CD4-positive, alpha-beta T cell treated with Interleukin-17A for 4 hours (primary cell): ENCODE results near the gene RELN.

Experiments
- DNase-seq: peaks from one replicate; pipeline ENCODE4 v3.0.0-alpha.2; 2020; ENCODE audit warnings: mixed read lengths

Gene RELN

GRCh38 chr7:103711413-103711812 lies 278.0 kb downstream of the RELN start:
- DNase-seq = no peak

- no peak for DNase-seq
These were observed 279.2 kb downstream of the RELN start for GRCh38 chr7:103710247-103710646.

GRCh38 chr7:103706805-103707204 lies 282.7 kb downstream of the RELN start:
- DNase-seq = no peak

GRCh38 chr7:103705542-103705941 lies 283.9 kb downstream of the RELN start:
- DNase-seq = no peak

- no peak for DNase-seq
These were observed 284.8 kb downstream of the RELN start for GRCh38 chr7:103704701-103705100.

- DNase-seq = no peak
These were observed 286.5 kb downstream of the RELN start for GRCh38 chr7:103702982-103703381.

GRCh38 chr7:103702454-103702853 lies 287.0 kb downstream of the RELN start:
- no peak for DNase-seq

- no peak for DNase-seq
These were observed 290.4 kb downstream of the RELN start for GRCh38 chr7:103699032-103699431.

- DNase-seq = no peak
These were observed 291.4 kb downstream of the RELN start for GRCh38 chr7:103698064-103698463.

GRCh38 chr7:103695521-103695920 lies 293.9 kb downstream of the RELN start:
- no peak for DNase-seq

- no peak for DNase-seq
These were observed 295.2 kb downstream of the RELN start for GRCh38 chr7:103694304-103694703.

- no peak for DNase-seq
These were observed 298.2 kb downstream of the RELN start for GRCh38 chr7:103691291-103691690.

- no peak for DNase-seq
These were observed 299.1 kb downstream of the RELN start for GRCh38 chr7:103690242-103690974.

- DNase-seq = no peak
These were observed 300.2 kb downstream of the RELN start for GRCh38 chr7:103689255-103689654.

- no peak for DNase-seq
These were observed 301.5 kb downstream of the RELN start for GRCh38 chr7:103687951-103688350.

- DNase-seq = no peak
These were observed 302.2 kb downstream of the RELN start for GRCh38 chr7:103687272-103687671.

- no peak for DNase-seq
These were observed 302.7 kb downstream of the RELN start for GRCh38 chr7:103686763-103687162.

GRCh38 chr7:103686064-103686463 lies 303.4 kb downstream of the RELN start:
- DNase-seq = no peak

- no peak for DNase-seq
These were observed 303.8 kb downstream of the RELN start for GRCh38 chr7:103685646-103686045.

GRCh38 chr7:103683348-103683747 lies 306.1 kb downstream of the RELN start:
- DNase-seq = no peak

GRCh38 chr7:103680161-103681144 lies 309.0 kb downstream of the RELN start:
- no peak for DNase-seq

GRCh38 chr7:103679151-103680132 lies 310.0 kb downstream of the RELN start:
- no peak for DNase-seq
